Left lung (tissue), 14 donors: ENCODE results near the gene UBE2G1. TPM values are rescaled to one million over a fixed set of nuclear protein-coding genes. Genes with fewer than 3 reads are reported as not detected.

Experiments
- ATAC-seq: fragments of 200-7000 bp; cut with Tn5 transposase; one replicate; pipeline ENCODE4 v1.9.1; 2020; ENCODE audit warnings: moderate library complexity
- DNase-seq, 4 donors: peaks; one replicate each; pipeline ENCODE4 v3.0.0-alpha.2; 2013 to 2020
- H3K27ac ChIP-seq, 2 donors: fragments of 200-600 bp; sonication (generic) in 1 of 2; one replicate each; pipeline versions ENCODE4 v1.5.0 to v1.8.0; 2020 to 2021
- H3K27me3 ChIP-seq, 2 donors: fragments of 200-600 bp; sonication (generic) in 1 of 2; one replicate each; pipeline versions ENCODE4 v1.5.0 to v1.8.0; 2020 to 2021
- H3K36me3 ChIP-seq, 2 donors: fragments of 200-600 bp; sonication (generic) in 1 of 2; one replicate each; pipeline versions ENCODE4 v1.5.0 to v1.8.0; 2020 to 2021
- H3K4me1 ChIP-seq, 2 donors: fragments of 200-600 bp; one replicate each; pipeline ENCODE4 v1.8.0; 2021
- H3K4me3 ChIP-seq, 2 donors: fragments of 200-600 bp; sonication (generic) in 1 of 2; one replicate each; pipeline versions ENCODE4 v1.5.0 to v1.8.0; 2020 to 2021; ENCODE audit warnings: mild to moderate bottlenecking in 1 of 2
- H3K9me3 ChIP-seq, 2 donors: fragments of 200-600 bp; sonication (generic) in 1 of 2; one replicate each; pipeline versions ENCODE4 v1.5.0 to v1.8.0; 2020 to 2021
- CTCF ChIP-seq, 2 donors: fragments of 200-600 bp; sonication (generic) in 1 of 2; IDR thresholded peaks; one replicate each; pipeline versions ENCODE4 v1.5.0 to v1.8.0; 2021; ENCODE audit warnings: antibody characterized with exemption in 2 of 2
- intact Hi-C, 2 donors: fragments of 100-400 bp; cut with DNase I; formaldehyde crosslinking; loops; one replicate each; pipeline versions ENCODE4 v1.11.2 to v1.14.2; 2022
- long read RNA-seq, 12 donors: library from polyadenylated mRNA in 2 of 12; unstranded in 2 of 12; transcript quantifications; one replicate each; pipeline ENCODE4 v2.0.0 and lab custom pipeline, GENCODE V29; 2019 to 2026
- polyA plus RNA-seq, 6 donors: library from polyadenylated mRNA; unstranded; fragments of 120-200 nt; gene quantifications; one replicate each; pipeline ENCODE4 v1.2.1, GENCODE V29; 2013; ENCODE audit not compliant: insufficient read length in 6 of 6
- total RNA-seq, 2 donors: library from RNA; stranded (reverse); fragmentation: NEBNext Ultra II Directional; extraction: Animal tissue kit (Norgen Biotek cat#: 25700); gene quantifications; one replicate each; pipeline ENCODE4 v1.2.1, GENCODE V29; 2021
- donor health status: DM: no; HTN: yes; CAD: no.
- donor health status: DM: no; HTN: no; CAD: no.

UBE2G1 gene
- total RNA-seq (10 to 100 TPM; 47.8 to 56.9 TPM), polyA plus RNA-seq (10 to 100 TPM; 43.3 to 52.1 (median 47.7) TPM)
- long read RNA-seq, donor 1, transcript UBE2G1-201 (6 exons, 3,974 nt) = major isoform, 15 of 17 reads
- long read RNA-seq, donor 1, partial matches to known transcripts = 0 of 17 reads
- long read RNA-seq, donor 1, other reads (novel, unspliced or antisense) = 0 of 17 reads
- long read RNA-seq, donor 2, transcript UBE2G1-201 (6 exons, 3,974 nt) = major isoform, 14 of 16 reads
- long read RNA-seq, donor 2, partial matches to known transcripts = 0 of 16 reads
- long read RNA-seq, donor 2, other reads (novel, unspliced or antisense) = 0 of 16 reads
- long read RNA-seq, donor 3, transcript UBE2G1-201 (6 exons, 3,974 nt) = major isoform, 8 of 8 reads
- long read RNA-seq, donor 3, partial matches to known transcripts = 0 of 8 reads
- long read RNA-seq, donor 3, other reads (novel, unspliced or antisense) = 0 of 8 reads
- long read RNA-seq, donor 4, transcript UBE2G1-201 (6 exons, 3,974 nt) = major isoform, 7 of 10 reads
- long read RNA-seq, donor 4, partial matches to known transcripts = 1 of 10 reads
- long read RNA-seq, donor 4, other reads (novel, unspliced or antisense) = 1 of 10 reads
- long read RNA-seq, donor 5, transcript UBE2G1-201 (6 exons, 3,974 nt) = major isoform, 15 of 15 reads
- long read RNA-seq, donor 5, partial matches to known transcripts = 0 of 15 reads
- long read RNA-seq, donor 5, other reads (novel, unspliced or antisense) = 0 of 15 reads
- long read RNA-seq, donor 6, transcript UBE2G1-201 (6 exons, 3,974 nt) = major isoform, 12 of 13 reads
- long read RNA-seq, donor 6, partial matches to known transcripts = 0 of 13 reads
- long read RNA-seq, donor 6, other reads (novel, unspliced or antisense) = 0 of 13 reads
- long read RNA-seq, donor 7, transcript UBE2G1-201 (6 exons, 3,974 nt) = major isoform, 9 of 9 reads
- long read RNA-seq, donor 7, partial matches to known transcripts = 0 of 9 reads
- long read RNA-seq, donor 7, other reads (novel, unspliced or antisense) = 0 of 9 reads
- long read RNA-seq, donor 8, transcript UBE2G1-201 (6 exons, 3,974 nt) = major isoform, 14 of 15 reads
- long read RNA-seq, donor 8, partial matches to known transcripts = 0 of 15 reads
- long read RNA-seq, donor 8, other reads (novel, unspliced or antisense) = 0 of 15 reads
- long read RNA-seq, donor 9 = 0 reads
- long read RNA-seq, donor 10, transcript UBE2G1-201 (6 exons, 3,974 nt) = major isoform, 13 of 21 reads
- long read RNA-seq, donor 10, partial matches to known transcripts = 2 of 21 reads
- long read RNA-seq, donor 10, other reads (novel, unspliced or antisense) = 5 of 21 reads
- long read RNA-seq, donor 11 = 0 reads
- long read RNA-seq, donor 12, transcript UBE2G1-201 (6 exons, 3,974 nt) = major isoform, 11 of 11 reads
- long read RNA-seq, donor 12, partial matches to known transcripts = 0 of 11 reads
- long read RNA-seq, donor 12, other reads (novel, unspliced or antisense) = 0 of 11 reads

GRCh38 chr17:4366327-4367063, at the start of gene UBE2G1:
UBE2G1 (minus strand) TSS chr17:4366675; CDS start chr17:4366316, 359 bp downstream.
- peak in 1 of 2 donors; percentile 17 for TF ChIP-seq CTCF (IDR thresholded peaks at IDR 0.05)
- peak within 1 kb of the TSS; percentile 95 to 99 for H3K4me3 ChIP-seq
- intact Hi-C loops = no loop called here
- H3K36me3 ChIP-seq = no peaks in the 10 kb centered on the region
- peak; percentile 96 to 100 (median 98) for DNase-seq
- peak; percentile 95 for ATAC-seq
- H3K27me3 ChIP-seq = no peaks in the 10 kb centered on the region
- no peaks in the 10 kb centered on the region for H3K9me3 ChIP-seq
- H3K4me1 ChIP-seq = peaks cover 7 to 28% of the 10 kb centered on the region in 2 donors
- peak within 1 kb of the TSS; percentile 93 to 96 for H3K27ac ChIP-seq

- ATAC-seq = peak; percentile 99
- intact Hi-C loops = loop anchor here (5.0 to 10.0 kb wide), 3 partner anchors 196 to 211 kb away; no protein-coding TSS in a partner anchor
- Histone ChIP-seq H3K27me3 (no peaks in the 10 kb centered on the region), H3K36me3 (no peaks in the 10 kb centered on the region), H3K27ac (peak overlapping the region in 1 of 2 donors; percentile 33), H3K4me3 (no peak overlapping the region), H3K9me3 (no peaks in the 10 kb centered on the region), H3K4me1 (peaks cover 0 to 5% of the 10 kb centered on the region in 2 donors)
- TF ChIP-seq CTCF (IDR thresholded peaks at IDR 0.05) = peak; percentile 81 to 91
- peak; percentile 89 to 97 (median 93) for DNase-seq
Observed at GRCh38 chr17:4412933-4413831, 46.7 kb upstream of the UBE2G1 start.

- intact Hi-C loops = loop anchor here (5.0 to 10.0 kb wide), 3 partner anchors 194 to 209 kb away; no protein-coding TSS in a partner anchor
- H3K4me1 ChIP-seq = peaks cover 0 to 5% of the 10 kb centered on the region in 2 donors
- no peaks in the 10 kb centered on the region for H3K27me3 ChIP-seq
- ATAC-seq (no peak), DNase-seq (no peak)
- H3K9me3 ChIP-seq = no peaks in the 10 kb centered on the region
- H3K36me3 ChIP-seq = no peaks in the 10 kb centered on the region
- H3K27ac ChIP-seq = no peak overlapping the region
- TF ChIP-seq CTCF (IDR thresholded peaks at IDR 0.05) = no peak
- H3K4me3 ChIP-seq = no peak overlapping the region
Observed at GRCh38 chr17:4411201-4411600, 44.7 kb upstream of the UBE2G1 start.
